ENCODE results near the gene CHRNB2. TPM values are rescaled to one million over a fixed set of nuclear protein-coding genes. Genes with fewer than 3 reads are reported as not detected.

The CHRNB2 gene
- total RNA-seq, 1 donor from 2014 or later = not detected

GRCh38 chr1:154557939-154558719 is 9.4 kb upstream of the CHRNB2 start, which contains the start of gene UBE2Q1:
Gene UBE2Q1 (minus strand): TSS chr1:154558662. CDS start chr1:154558553, 109 bp downstream.
- intact Hi-C loops (cut with micrococcal nuclease) = loop anchor here (1.0 to 10.0 kb wide), 10 partner anchors 50 to 831 kb away; partner anchors contain the start of genes ADAR, ATP8B2, CKS1B and INTS3
- Mint-ChIP-seq H3K27ac (peak within 1 kb of the TSS; percentile 91), H3K4me1 (peaks cover 35% of the 10 kb centered on the region), H3K9me3 (no peaks in the 10 kb centered on the region), H3K27me3 (no peaks in the 10 kb centered on the region), H3K4me3 (peak within 1 kb of the TSS; percentile 95), H3K36me3 (ENCODE audit: low read depth) (peaks cover 45% of the 10 kb centered on the region)
- TF ChIP-seq CTCF (IDR thresholded peaks at IDR 0.05) = no peak
- peak; percentile 2 for ATAC-seq (ENCODE audit: low read depth)
- ChIA-PET POLR2A (interaction anchor here (0.6 to 1.0 kb wide), 6 partner anchors 66 to 906 kb away, joined by 3 to 9 read pairs (median 4); no protein-coding TSS in a partner anchor), CTCF (interaction anchor here (1.1 kb wide), 1 partner anchor 79 kb away, joined by 3 read pairs; no protein-coding TSS in a partner anchor)
- peak; percentile 53 for DNase-seq

GRCh38 chr1:154558720-154559465 is 8.7 kb upstream of the CHRNB2 start:
- DNase-seq = peak; percentile 98
- peak; percentile 88 for ATAC-seq (ENCODE audit: low read depth)
- ChIA-PET CTCF (interaction anchor here (0.6 to 2.5 kb wide), 24 partner anchors 9 to 526 kb away, joined by 3 to 39 read pairs (median 6); partner anchors contain the start of genes ADAM15, CHRNB2, KCNN3 and PMVK), POLR2A (interaction anchor here (0.6 to 1.5 kb wide), 11 partner anchors 67 to 905 kb away, joined by 3 to 10 read pairs (median 4); partner anchors contain the start of gene PBXIP1)
- Mint-ChIP-seq H3K9me3 (no peaks in the 10 kb centered on the region), H3K4me3 (peak overlapping the region; percentile 95), H3K36me3 (ENCODE audit: low read depth) (peaks cover 37% of the 10 kb centered on the region), H3K4me1 (peaks cover 35% of the 10 kb centered on the region), H3K27me3 (no peaks in the 10 kb centered on the region), H3K27ac (peak overlapping the region; percentile 91)
- intact Hi-C loops (cut with micrococcal nuclease) = loop anchor here (1.0 to 10.0 kb wide), 17 partner anchors 49 to 832 kb away; partner anchors contain the start of genes ADAR, ATP8B2, CKS1B and INTS3
- no peak for TF ChIP-seq CTCF (IDR thresholded peaks at IDR 0.05)

GRCh38 chr1:154559466-154560044 is 8.0 kb upstream of the CHRNB2 start:
- intact Hi-C loops (cut with micrococcal nuclease) = loop anchor here (1.0 to 10.0 kb wide), 11 partner anchors 69 to 832 kb away; partner anchors contain the start of genes ATP8B2, INTS3, KRTCAP2 and PBXIP1
- H3K27ac Mint-ChIP-seq = peak overlapping the region; percentile 91
- peaks cover 35% of the 10 kb centered on the region for H3K4me1 Mint-ChIP-seq
- peaks cover 31% of the 10 kb centered on the region for H3K36me3 Mint-ChIP-seq (ENCODE audit: low read depth)
- TF ChIP-seq CTCF (IDR thresholded peaks at IDR 0.05) = peak; percentile 81
- no peaks in the 10 kb centered on the region for H3K9me3 Mint-ChIP-seq
- ChIA-PET POLR2A (interaction anchor here (0.6 to 1.5 kb wide), 11 partner anchors 8 to 887 kb away, joined by 3 to 10 read pairs (median 4); partner anchors contain the start of genes CHRNB2, PBXIP1 and PMVK), CTCF (interaction anchor here (0.6 to 2.5 kb wide), 31 partner anchors 9 to 525 kb away, joined by 3 to 39 read pairs (median 5); partner anchors contain the start of genes ADAM15, CHRNB2, KCNN3 and PMVK)
- H3K4me3 Mint-ChIP-seq = peak overlapping the region; percentile 95
- ATAC-seq (ENCODE audit: low read depth) = peak; percentile 39
- DNase-seq = peak; percentile 61
- H3K27me3 Mint-ChIP-seq = no peaks in the 10 kb centered on the region

GRCh38 chr1:154565876-154566275 is 1.7 kb upstream of the CHRNB2 start:
- Mint-ChIP-seq H3K9me3 (no peaks in the 10 kb centered on the region), H3K27ac (no peak overlapping the region), H3K27me3 (peaks cover 41% of the 10 kb centered on the region), H3K4me1 (peaks cover 3% of the 10 kb centered on the region), H3K36me3 (ENCODE audit: low read depth) (no peaks in the 10 kb centered on the region), H3K4me3 (no peak overlapping the region)
- intact Hi-C loops (cut with micrococcal nuclease) = no loop called here
- TF ChIP-seq CTCF (IDR thresholded peaks at IDR 0.05) = no peak
- no peak for ATAC-seq (ENCODE audit: low read depth)
- ChIA-PET POLR2A (no interaction called here), CTCF (interaction anchor here (1.0 kb wide), 1 partner anchor 311 kb away, joined by 3 read pairs; no protein-coding TSS in a partner anchor)
- DNase-seq = no peak

Measured in activated B cell treated with CpG ODN at 0.5 μM for 24 hours (primary cell).